Transverse colon (tissue), 4 donors: ENCODE results near the gene INO80B. TPM values are rescaled to one million over a fixed set of nuclear protein-coding genes. Genes with fewer than 3 reads are reported as not detected.

Source experiments
- DNase-seq: peaks from one replicate; pipeline ENCODE4 v3.0.0-alpha.2; 2019
- H3K27ac ChIP-seq, 4 donors: fragments of 200-600 bp; sonication (generic); 2 replicates each; pipeline ENCODE4 v1.5.1; 2016 to 2018; ENCODE audit warnings: inconsistent platforms in 4 of 4
- H3K27me3 ChIP-seq: fragments of 200-600 bp; sonication (generic); 2 replicates; pipeline ENCODE4 v1.5.1; 2017; ENCODE audit warnings: inconsistent platforms
- H3K36me3 ChIP-seq, 4 donors: fragments of 200-600 bp; sonication (generic); 2 replicates each; pipeline ENCODE4 v1.5.1; 2017 to 2019; ENCODE audit warnings: inconsistent platforms in 4 of 4
- H3K4me1 ChIP-seq, 4 donors: fragments of 200-600 bp; sonication (generic); 2 replicates each; pipeline ENCODE4 v1.5.1; 2017 to 2020; ENCODE audit warnings: inconsistent platforms in 4 of 4
- H3K4me3 ChIP-seq, 4 donors: fragments of 200-600 bp; sonication (generic); 1 replicate in 1 of 4; 2 replicates in 3 of 4; pipeline versions ENCODE4 v1.5.1 to v1.6.1; 2017 to 2019; ENCODE audit warnings: inconsistent platforms in 4 of 4
- H3K9me3 ChIP-seq, 2 donors: fragments of 200-600 bp; sonication (generic); 2 replicates each; pipeline ENCODE4 v1.5.1; 2017 to 2019; ENCODE audit warnings: inconsistent platforms in 2 of 2
- CTCF ChIP-seq, 5 experiments: fragments of 200-600 bp in 3 of 5; fragments of 450-650 bp in 2 of 5; sonication (generic) in 3 of 5; IDR thresholded peaks; 1 replicate in 2 of 5; 2 replicates in 3 of 5; pipeline ENCODE4 v1.5.1; 2016 to 2017; ENCODE audit warnings: antibody characterized with exemption in 5 of 5, inconsistent platforms in 3 of 5, mild to moderate bottlenecking in 2 of 5, moderate library complexity in 1 of 5
- EP300 ChIP-seq: sonication (generic); formaldehyde crosslinking; IDR thresholded peaks from one replicate; pipeline ENCODE4 v1.6.1; 2017; ENCODE audit warnings: antibody characterized with exemption, low read depth
- POLR2A ChIP-seq: fragments of 450-650 bp; IDR thresholded peaks from one replicate; pipeline ENCODE4 v1.6.1; 2016; ENCODE audit warnings: antibody characterized with exemption, mild to moderate bottlenecking, moderate library complexity
- POLR2AphosphoS5 ChIP-seq, 3 donors: sonication (generic); formaldehyde crosslinking; IDR thresholded peaks; one replicate each; pipeline ENCODE4 v1.6.1; 2016; ENCODE audit warnings: antibody characterized with exemption in 3 of 3
- WGBS, 2 donors: methylation state at CpG; one replicate each; pipeline ENCODE4 v1.1.5; 2018; ENCODE audit warnings: low coverage in 1 of 2; 5-methylcytosine and 5-hydroxymethylcytosine counted together
- in situ Hi-C, 4 donors: fragments of 200-750 bp; cut with MboI; loops; one replicate each; pipeline versions ENCODE4 v1.15.0 to v1.15.1; 2017; ENCODE audit warnings: low sequenced_read_pairs in 3 of 4, low pct_ligation_motif_present in 1 of 4, low pct_unique_long_range_greater_than_20kb in 1 of 4
- intact Hi-C: fragments of 100-400 bp; cut with DNase I; formaldehyde crosslinking; loops from one replicate; pipeline ENCODE4 v1.15.1; 2023; ENCODE audit warnings: low total_unique reads
- total RNA-seq, 4 donors: library from RNA; depleted of rRNA; stranded (reverse); fragments of >200 nt; gene quantifications; one replicate each; pipeline ENCODE4 v1.1.0, GENCODE V29; 2016

Gene INO80B
- total RNA-seq, 4 donors from 2014 or later: 12.9 to 53.9 (median 34.5) TPM

DNA sequence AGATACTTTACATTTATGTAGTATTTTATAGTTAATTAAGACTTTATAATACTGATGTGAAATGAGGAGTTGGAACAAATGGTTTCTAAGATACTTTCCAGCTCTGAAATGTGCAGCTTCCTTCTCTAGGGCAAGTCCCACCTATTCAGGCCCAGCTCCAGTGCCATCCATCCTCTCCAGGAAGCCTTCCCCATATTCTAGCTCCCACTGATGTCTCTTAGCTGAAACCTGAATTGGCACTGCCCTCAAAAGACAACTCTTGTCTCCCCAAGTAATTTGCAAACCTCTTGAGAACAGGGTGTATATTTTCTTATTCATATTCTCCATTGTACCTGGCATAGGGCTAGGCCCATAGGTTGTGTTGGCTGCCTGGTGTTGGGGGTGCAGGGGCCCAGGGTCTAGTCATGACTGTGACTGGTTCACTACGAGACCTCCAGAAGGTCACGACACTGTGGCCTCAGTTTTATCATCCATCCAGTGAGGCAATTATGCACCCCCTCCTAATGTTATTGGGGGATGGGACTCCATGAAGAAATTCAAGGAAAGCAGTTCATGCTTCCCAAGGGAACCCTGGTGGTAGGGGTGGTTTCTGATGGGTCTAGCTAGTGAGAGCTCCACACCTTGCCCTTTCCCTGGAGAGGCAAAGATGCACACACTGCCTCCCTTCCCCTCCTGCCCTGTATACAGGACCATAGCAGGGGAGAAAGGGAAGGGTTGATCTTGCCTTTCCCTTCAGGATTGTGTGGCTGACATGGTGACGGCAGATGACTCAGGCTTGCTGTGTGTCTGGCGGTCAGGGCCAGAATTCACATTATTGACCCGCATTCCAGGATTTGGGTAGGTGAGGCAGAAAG, 30.5 kb upstream of the INO80B start:
- intact Hi-C loops (no loop called here), in situ Hi-C loops (no loop called here)
- H3K27ac ChIP-seq: no peak overlapping the region
- H3K4me3 ChIP-seq: no peak overlapping the region
- TF ChIP-seq CTCF (IDR thresholded peaks at IDR 0.05) (no peak), EP300 (no peak), POLR2A (no peak), POLR2AphosphoS5 (IDR thresholded peaks at IDR 0.05) (no peak)
- peaks cover 5 to 22% (median 8%) of the 10 kb centered on the region in 4 donors for H3K4me1 ChIP-seq
- DNase-seq: no peak
- H3K36me3 ChIP-seq: peaks cover 0 to 9% (median 0%) of the 10 kb centered on the region in 4 donors
- 87% methylated on average over 5 of the region's 5 CpGs; no CpG with 5 or more reads in 1 of the 2 donors for WGBS, 2 donors
- no peaks in the 10 kb centered on the region for H3K9me3 ChIP-seq
- no peaks in the 10 kb centered on the region for H3K27me3 ChIP-seq

DNA sequence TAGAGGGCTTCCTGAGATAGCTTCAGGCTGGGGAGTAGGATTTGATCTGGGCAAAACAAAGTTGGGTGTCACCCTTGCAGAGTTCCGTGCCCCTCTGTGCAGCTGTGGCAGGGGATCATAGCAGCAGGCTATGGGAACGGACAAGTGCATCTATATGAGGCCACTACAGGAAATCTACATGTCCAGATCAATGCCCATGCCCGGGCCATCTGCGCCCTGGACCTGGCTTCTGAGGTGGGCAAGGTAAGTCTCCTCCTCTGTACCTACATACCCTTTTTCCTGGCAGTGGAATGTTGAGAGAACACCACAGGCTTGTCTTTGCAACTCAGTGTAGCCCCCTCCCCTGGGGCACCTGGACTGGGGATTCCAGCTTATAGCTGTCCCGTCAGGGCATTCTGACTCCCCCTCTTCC, 29.9 kb upstream of the INO80B start:
- peaks cover 5 to 28% (median 10%) of the 10 kb centered on the region in 4 donors for H3K4me1 ChIP-seq
- H3K36me3 ChIP-seq: peaks cover 0 to 9% (median 0%) of the 10 kb centered on the region in 4 donors
- TF ChIP-seq POLR2A: no peak
- intact Hi-C loops (no loop called here), in situ Hi-C loops (no loop called here)
- no peaks in the 10 kb centered on the region for H3K27me3 ChIP-seq
- no peaks in the 10 kb centered on the region for H3K9me3 ChIP-seq
- no peak overlapping the region for H3K27ac ChIP-seq
- 78% methylated on average over 5 of the region's 5 CpGs; no CpG with 5 or more reads in 1 of the 2 donors for WGBS, 2 donors
- no peak for DNase-seq
- H3K4me3 ChIP-seq: no peak overlapping the region

GRCh38 chr2:74425523-74425922, 29.4 kb upstream of the INO80B start:
- Histone ChIP-seq H3K27ac (no peak overlapping the region), H3K36me3 (peaks cover 0 to 9% (median 0%) of the 10 kb centered on the region in 4 donors), H3K4me3 (no peak overlapping the region), H3K4me1 (peaks cover 9 to 31% (median 11%) of the 10 kb centered on the region in 4 donors), H3K27me3 (no peaks in the 10 kb centered on the region), H3K9me3 (no peaks in the 10 kb centered on the region)
- TF ChIP-seq CTCF (IDR thresholded peaks at IDR 0.05) (no peak), EP300 (no peak), POLR2AphosphoS5 (IDR thresholded peaks at IDR 0.05) (no peak), POLR2A (no peak)
- DNase-seq: no peak
- in situ Hi-C loops: no loop called here
- intact Hi-C loops: no loop called here
- WGBS, 2 donors: 85% methylated on average over 7 of the region's 7 CpGs; no CpG with 5 or more reads in 1 of the 2 donors

DNA sequence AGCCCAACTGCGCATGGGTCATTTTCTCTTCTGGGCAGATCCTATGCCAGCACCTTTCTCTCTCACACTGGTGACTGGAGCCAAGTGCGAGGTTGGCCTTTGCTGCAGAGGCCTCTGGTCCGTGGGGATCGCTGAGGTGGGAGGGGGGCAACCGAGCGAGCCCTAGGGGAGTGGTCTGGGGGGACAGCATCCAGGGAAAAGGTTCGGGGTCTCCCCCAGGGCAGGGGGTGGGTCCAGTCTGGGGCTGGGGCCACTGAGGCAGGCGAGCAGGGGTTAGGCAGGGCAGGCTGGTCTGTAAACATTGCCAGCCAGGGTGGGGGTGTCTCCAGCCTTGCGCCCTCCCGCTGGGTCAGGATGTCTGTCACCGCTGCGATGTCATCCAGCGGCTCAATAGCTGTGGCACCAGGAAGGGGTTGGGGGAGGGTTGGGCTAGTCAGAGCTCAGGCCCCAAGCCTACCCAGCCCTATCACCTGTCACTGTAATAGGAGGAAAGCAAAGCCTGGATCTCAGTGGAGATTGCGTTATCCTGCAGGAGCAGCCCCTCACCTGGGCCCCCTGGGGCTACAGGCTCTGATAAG, 28.6 kb upstream of the INO80B start:
- in situ Hi-C loops: no loop called here
- Histone ChIP-seq H3K27me3 (no peaks in the 10 kb centered on the region), H3K9me3 (no peaks in the 10 kb centered on the region), H3K36me3 (peaks cover 0 to 9% (median 0%) of the 10 kb centered on the region in 4 donors), H3K4me3 (no peak overlapping the region), H3K27ac (no peak overlapping the region), H3K4me1 (peaks cover 5 to 27% (median 9%) of the 10 kb centered on the region in 4 donors)
- intact Hi-C loops: no loop called here
- no peak for TF ChIP-seq CTCF (IDR thresholded peaks at IDR 0.05)
- no peak for TF ChIP-seq POLR2A
- TF ChIP-seq EP300: no peak
- no peak for TF ChIP-seq POLR2AphosphoS5 (IDR thresholded peaks at IDR 0.05)
- 81% methylated on average over 14 of the region's 14 CpGs; no CpG with 5 or more reads in 1 of the 2 donors for WGBS, 2 donors
- no peak for DNase-seq
